NCI-H2196 treated with DMSO at 0.1 percent for 48 hours (cell line): ENCODE data around the gene CTRL.
A peak's percentile ranks its signal among the peaks of the same experiment; 100 is the strongest.

Experiments
- DNase-seq: peaks from one replicate; lab custom pipeline; 2025; ENCODE audit not compliant: unreplicated experiment; lab: John Stamatoyannopoulos, UW

Gene CTRL

GRCh38 chr16:67892899-67893742 is 38.5 kb downstream of the CTRL start, which contains the start of gene PSKH1:
Gene PSKH1, plus strand, starts transcription at chr16:67893254. Its CDS starts 15,496 bp downstream, at chr16:67908750.
- DNase-seq = peak; percentile 66

DNA sequence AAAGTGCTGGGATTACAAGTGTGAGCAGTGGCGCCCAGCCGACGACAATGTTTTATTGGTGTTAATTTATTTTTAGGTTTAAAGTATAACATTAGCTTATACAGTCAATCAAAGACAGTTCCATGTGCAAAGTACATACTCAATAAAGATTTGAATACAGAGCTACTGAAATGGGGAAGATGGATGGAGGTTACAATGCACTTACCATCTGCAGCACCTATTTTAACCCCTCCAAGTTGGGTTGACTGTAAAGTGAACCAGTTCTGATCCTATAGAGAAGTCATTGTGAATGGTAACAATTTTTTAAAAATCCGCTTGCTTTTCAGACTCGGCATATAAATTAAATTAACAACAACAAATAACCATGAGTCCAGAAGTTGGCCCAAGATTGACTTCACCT is 39.3 kb downstream of the CTRL start:
- DNase-seq = no peak

DNA sequence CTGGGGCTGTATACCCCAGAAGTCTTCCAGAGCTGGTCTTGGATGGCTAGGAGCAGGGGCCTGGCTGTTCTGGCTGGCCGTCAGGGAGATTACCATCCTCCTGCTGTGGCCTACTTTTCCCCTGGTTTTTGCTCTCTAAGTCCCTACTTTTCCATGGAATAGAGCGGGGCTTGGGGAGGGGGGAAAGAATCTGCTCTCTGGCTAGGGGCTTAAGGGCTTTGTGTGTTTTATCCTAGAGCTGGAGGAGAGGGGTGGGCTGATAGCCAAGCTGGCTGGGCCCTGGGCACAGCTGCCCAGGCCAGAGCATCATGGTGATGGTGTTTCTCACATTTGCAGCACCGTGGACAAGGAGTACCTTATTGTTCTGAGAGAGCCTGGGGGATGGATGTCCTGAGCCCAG is 43.3 kb downstream of the CTRL start:
- DNase-seq = no peak

GRCh38 chr16:67886387-67886786 is 45.3 kb downstream of the CTRL start:
- no peak for DNase-seq

- DNase-seq = no peak
Measured at GRCh38 chr16:67885976-67886375, 45.7 kb downstream of the CTRL start.

- no peak for DNase-seq
Measured at GRCh38 chr16:67885545-67885944, 46.1 kb downstream of the CTRL start.

GRCh38 chr16:67884684-67885083 is 47.0 kb downstream of the CTRL start, which contains the start of gene NRN1L:
Gene NRN1L, plus strand, starts transcription at chr16:67884885. Its CDS starts 19 bp downstream, at chr16:67884904.
- peak; percentile 72 for DNase-seq

DNA sequence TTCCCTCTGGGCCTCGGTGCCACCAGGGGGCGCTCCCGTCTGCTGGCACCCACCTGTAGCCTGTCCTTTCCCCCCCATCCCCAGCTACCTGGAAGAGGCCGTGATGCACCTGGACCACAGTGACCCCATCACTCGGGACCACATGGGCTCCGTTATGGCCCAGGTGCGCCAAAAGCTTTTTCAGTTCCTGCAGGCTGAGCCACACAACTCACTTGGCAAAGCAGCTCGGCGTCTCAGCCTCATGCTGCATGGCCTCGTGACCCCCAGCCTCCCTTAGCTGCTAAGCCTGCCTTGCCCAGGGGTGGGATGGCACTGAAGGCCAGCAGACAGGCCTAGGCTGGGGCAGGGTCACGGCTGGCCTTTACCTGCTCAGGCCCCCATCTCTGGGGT is 47.8 kb downstream of the CTRL start:
- no peak for DNase-seq

- no peak for DNase-seq
Measured at GRCh38 chr16:67883146-67883871, 48.4 kb downstream of the CTRL start.

GRCh38 chr16:67882374-67883145 is 49.1 kb downstream of the CTRL start:
- DNase-seq = peak; percentile 44

DNA sequence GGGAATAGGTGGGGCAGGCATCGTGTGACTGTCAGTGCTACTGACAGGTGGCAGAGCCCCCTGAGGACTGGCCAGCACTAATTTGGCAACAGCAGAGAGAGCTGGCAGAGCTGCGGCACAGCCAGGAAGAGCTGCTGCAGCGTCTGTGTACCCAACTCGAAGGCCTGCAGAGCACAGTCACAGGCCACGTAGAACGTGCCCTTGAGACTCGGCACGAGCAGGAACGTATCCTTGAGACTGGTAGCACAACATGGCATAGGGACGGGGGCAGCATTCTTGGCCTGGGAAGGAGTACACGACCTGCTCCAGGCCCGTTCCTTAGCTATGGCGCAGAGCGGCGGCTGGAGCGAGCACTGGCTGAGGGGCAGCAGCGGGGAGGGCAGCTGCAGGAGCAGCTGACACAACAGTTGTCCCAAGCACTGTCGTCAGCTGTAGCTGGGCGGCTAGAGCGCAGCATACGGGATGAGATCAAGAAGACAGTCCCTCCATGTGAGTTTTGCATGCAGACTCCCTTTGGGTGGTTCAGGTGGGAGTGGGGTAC is 50.0 kb downstream of the CTRL start:
- no peak for DNase-seq

DNA sequence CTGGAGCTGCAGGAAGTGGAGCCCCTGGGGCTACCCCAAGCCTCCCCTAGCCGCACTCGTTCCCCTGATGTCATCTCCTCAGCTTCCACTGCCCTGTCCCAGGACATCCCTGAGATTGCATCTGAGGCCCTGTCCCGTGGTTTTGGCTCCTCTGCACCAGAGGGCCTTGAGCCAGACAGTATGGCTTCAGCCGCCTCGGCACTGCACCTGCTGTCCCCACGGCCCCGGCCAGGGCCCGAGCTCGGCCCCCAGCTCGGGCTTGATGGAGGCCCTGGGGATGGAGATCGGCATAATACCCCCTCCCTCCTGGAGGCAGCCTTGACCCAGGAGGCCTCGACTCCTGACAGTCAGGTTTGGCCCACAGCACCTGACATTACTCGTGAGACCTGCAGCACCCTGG is 51.1 kb downstream of the CTRL start:
- no peak for DNase-seq

DNA sequence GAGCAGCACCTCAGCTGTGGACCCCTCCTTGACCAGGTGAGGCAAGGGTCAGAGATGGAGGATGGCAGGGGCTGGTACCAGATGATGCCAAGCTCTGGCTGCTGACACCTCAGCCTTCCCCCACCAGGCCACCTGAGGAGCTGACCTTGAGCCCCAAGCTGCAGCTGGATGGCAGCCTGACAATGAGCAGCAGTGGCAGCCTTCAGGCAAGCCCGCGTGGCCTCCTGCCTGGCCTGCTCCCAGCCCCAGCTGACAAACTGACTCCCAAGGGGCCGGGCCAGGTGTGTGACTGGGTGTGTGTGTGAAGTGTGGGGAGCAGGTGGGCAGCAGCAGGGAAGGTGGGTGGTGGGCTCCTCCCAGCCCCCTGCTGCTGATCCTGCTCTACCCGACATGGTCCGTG is 51.7 kb downstream of the CTRL start:
- DNase-seq = no peak
